ENCODE results near the gene PHLDA1. TPM values are rescaled to one million over a fixed set of nuclear protein-coding genes. Genes with fewer than 3 reads are reported as not detected.

The PHLDA1 gene
- total and polyA plus RNA-seq, 8 donors, result 15.8 to 59.3 (median 48.2) TPM

DNA sequence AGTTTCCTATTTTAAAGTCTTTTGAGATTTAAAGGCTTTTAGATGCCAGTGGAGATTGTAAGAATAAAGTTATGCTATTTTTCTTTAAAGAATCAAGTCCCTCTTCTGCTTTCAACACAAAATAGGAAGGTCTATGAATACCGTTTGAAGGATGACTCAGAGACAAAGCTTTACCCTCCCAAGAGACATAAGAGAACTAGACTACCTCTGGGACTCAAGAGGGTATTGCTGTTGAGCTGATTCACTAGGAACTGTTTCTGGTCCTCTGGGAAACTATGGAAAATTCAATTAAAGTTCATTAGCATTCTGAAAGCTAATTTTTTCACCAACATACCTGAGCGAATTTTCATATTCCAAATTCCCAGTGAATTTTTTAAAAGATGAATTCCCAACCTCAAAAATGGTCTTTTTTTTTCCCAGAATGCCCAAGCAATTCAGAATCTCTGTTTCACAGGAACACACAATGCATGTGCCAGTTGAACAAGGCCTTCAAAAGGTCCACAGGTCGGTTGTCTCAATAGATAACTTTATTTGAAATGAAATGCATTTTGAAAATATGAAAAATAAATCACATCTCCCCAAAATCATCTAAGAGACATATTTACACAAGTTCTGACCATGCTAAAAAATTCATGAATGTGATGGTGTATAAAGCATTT is 6.5 kb downstream of the PHLDA1 start:
- no peak overlapping the region for H3K4me3 ChIP-seq
- H3K9me3 ChIP-seq, result no peaks in the 10 kb centered on the region
- no peak overlapping the region for H3K27ac ChIP-seq
- no peaks in the 10 kb centered on the region for H3K36me3 ChIP-seq
- DNase-seq (no peak), ATAC-seq (no peak)
- H3K4me1 ChIP-seq, result peaks cover 13 to 56% of the 10 kb centered on the region in 2 donors
- intact Hi-C loops (cut with DNase I), result no loop called here
- peaks cover 0 to 18% of the 10 kb centered on the region in 2 donors for H3K27me3 ChIP-seq
- TF ChIP-seq, protein P1, sequence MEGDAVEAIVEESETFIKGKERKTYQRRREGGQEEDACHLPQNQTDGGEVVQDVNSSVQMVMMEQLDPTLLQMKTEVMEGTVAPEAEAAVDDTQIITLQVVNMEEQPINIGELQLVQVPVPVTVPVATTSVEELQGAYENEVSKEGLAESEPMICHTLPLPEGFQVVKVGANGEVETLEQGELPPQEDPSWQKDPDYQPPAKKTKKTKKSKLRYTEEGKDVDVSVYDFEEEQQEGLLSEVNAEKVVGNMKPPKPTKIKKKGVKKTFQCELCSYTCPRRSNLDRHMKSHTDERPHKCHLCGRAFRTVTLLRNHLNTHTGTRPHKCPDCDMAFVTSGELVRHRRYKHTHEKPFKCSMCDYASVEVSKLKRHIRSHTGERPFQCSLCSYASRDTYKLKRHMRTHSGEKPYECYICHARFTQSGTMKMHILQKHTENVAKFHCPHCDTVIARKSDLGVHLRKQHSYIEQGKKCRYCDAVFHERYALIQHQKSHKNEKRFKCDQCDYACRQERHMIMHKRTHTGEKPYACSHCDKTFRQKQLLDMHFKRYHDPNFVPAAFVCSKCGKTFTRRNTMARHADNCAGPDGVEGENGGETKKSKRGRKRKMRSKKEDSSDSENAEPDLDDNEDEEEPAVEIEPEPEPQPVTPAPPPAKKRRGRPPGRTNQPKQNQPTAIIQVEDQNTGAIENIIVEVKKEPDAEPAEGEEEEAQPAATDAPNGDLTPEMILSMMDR (IDR thresholded peaks at IDR 0.05), result no peak

DNA sequence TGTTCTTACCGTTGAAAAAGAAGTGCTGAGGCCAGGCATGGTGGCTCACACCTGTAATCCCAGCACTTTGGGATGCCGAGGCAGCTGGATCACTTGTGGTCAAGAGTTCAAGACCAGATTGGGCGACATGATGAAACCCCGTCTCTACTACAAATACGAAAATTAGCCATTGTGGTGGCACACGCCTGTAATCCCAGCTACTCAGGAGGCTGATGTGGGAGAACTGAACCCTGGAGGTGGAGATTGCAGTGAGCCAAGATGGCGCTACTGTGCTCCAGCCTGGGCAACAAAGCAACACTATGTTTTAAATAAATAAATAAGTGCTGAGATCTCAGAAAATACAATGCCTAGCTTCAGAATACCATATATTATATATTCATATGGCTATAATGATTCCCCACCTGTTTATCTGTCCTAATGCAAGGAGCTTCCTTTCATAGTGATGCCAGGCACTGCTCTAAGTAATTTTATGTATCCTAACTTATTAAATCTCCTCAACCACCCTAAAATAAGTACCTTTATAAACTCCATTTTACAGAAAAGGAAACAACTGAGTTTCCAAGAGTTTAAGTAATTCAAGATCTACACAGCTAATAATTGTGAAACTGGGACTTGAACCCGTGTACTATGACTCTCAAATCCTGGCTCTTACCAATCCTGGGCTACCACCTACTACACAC is 7.3 kb downstream of the PHLDA1 start:
- Histone ChIP-seq H3K4me3 (no peak overlapping the region), H3K36me3 (no peaks in the 10 kb centered on the region), H3K27me3 (peaks cover 0 to 10% of the 10 kb centered on the region in 2 donors), H3K9me3 (no peaks in the 10 kb centered on the region), H3K27ac (no peak overlapping the region), H3K4me1 (peaks cover 19 to 56% of the 10 kb centered on the region in 2 donors)
- TF ChIP-seq, protein P1 (IDR thresholded peaks at IDR 0.05), result no peak
- DNase-seq (no peak), ATAC-seq (no peak)
- intact Hi-C loops (cut with DNase I), result no loop called here

DNA sequence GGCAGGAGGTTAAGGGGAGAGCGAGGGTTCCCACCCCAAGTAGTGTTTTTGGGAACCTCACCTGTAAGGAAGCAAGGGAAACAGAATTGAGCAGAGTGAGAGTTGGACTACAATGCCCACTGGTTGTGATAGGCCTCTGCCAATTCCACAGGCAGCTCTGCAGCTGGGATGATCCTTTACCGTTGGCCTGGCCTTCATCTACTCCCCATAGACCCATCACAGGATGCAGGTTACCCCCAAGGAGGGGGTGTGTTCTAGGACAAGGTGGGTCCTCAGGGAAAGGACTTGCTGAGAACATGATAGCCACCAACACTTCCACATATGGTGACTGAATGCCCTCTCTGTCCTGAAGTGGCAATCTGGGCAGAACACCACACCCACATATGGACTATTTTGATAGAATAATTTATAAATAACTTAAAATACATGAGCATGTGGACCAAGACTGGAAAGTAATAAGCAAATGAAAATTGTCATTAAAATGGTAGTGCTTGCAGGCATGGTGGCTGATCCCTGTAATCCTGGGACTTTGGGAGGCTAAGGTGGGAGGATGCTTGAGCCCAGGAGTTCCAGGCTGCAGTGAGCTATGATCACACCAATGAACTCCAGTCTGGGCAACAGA is 8.4 kb downstream of the PHLDA1 start:
- Histone ChIP-seq H3K4me3 (no peak overlapping the region), H3K27me3 (no peaks in the 10 kb centered on the region), H3K36me3 (no peaks in the 10 kb centered on the region), H3K9me3 (no peaks in the 10 kb centered on the region), H3K4me1 (peaks cover 19 to 53% of the 10 kb centered on the region in 2 donors), H3K27ac (no peak overlapping the region)
- no peak for ATAC-seq
- TF ChIP-seq, protein P1 (IDR thresholded peaks at IDR 0.05), result no peak
- intact Hi-C loops (cut with DNase I), result no loop called here
- no peak for DNase-seq

DNA sequence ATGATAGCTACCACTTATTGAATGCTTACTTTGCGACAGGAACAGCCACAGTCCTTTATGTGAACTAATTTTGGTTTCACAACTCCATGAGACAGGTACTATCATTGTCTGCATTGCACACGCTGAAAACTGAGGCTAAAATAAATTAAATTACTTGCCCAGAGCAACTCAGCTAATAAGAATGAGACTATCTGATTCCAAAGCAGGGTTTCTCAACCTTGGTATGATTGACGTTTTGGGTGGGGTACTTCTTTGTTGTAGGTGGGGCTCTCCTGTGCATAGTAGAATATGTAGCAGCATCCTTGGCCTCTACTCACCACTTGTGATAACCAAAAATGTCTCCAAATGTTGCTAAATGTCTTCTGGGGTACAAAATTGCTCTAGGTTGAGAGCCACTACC is 9.1 kb downstream of the PHLDA1 start:
- intact Hi-C loops (cut with DNase I), result no loop called here
- Histone ChIP-seq H3K27me3 (no peaks in the 10 kb centered on the region), H3K36me3 (no peaks in the 10 kb centered on the region), H3K27ac (no peak overlapping the region), H3K9me3 (no peaks in the 10 kb centered on the region), H3K4me1 (peaks cover 19 to 51% of the 10 kb centered on the region in 2 donors), H3K4me3 (no peak overlapping the region)
- no peak for ATAC-seq
- DNase-seq, result no peak
- TF ChIP-seq, protein P1 (IDR thresholded peaks at IDR 0.05), result no peak
